ENCODE data around the gene INPP5D. TPM values are rescaled to one million over a fixed set of nuclear protein-coding genes. Genes with fewer than 3 reads are reported as not detected.

The INPP5D gene
- polyA plus RNA-seq, 1 of the 3 experiments (the other 2 are of a cell fraction): 1.3 TPM

GRCh38 chr2:233085839-233086150 is 25.7 kb downstream of the INPP5D start:
- no peaks in the 10 kb centered on the region for H3K79me2 ChIP-seq (ENCODE audit: insufficient read depth)
- CTCF ChIA-PET: no interaction called here
- no peak overlapping the region for H3K4me3 ChIP-seq (ENCODE audit: low read depth in 2 of 2, low read length in 1 of 2)
- no peak overlapping the region for H3K4me2 ChIP-seq
- H3K9ac ChIP-seq: no peak overlapping the region
- no peaks in the 10 kb centered on the region for H3F3A ChIP-seq (replicated peaks; ENCODE audit: insufficient read depth)
- TF ChIP-seq FOXM1 (IDR thresholded peaks at IDR 0.05; ENCODE audit: low read depth): no peak
- TF ChIP-seq SMC3 (IDR thresholded peaks at IDR 0.05; ENCODE audit: low read depth, low read length): no peak
- TF ChIP-seq GATA2 (CRISPR knock-in tag; IDR thresholded peaks at IDR 0.05): no peak
- no peak for TF ChIP-seq PBX3 (IDR thresholded peaks at IDR 0.05)
- no peak for TF ChIP-seq SIN3A (IDR thresholded peaks at IDR 0.05; ENCODE audit: borderline replicate concordance, low read depth, low read length)
- no peak for TF ChIP-seq USF1 (IDR thresholded peaks at IDR 0.05; ENCODE audit: borderline replicate concordance, low read depth)
- TF ChIP-seq CHD2 (IDR thresholded peaks at IDR 0.05; ENCODE audit: low read length, partially characterized antibody): no peak
- no peak for TF ChIP-seq TCF12 (IDR thresholded peaks at IDR 0.05)
- no peak for TF ChIP-seq ZBTB33 (IDR thresholded peaks at IDR 0.05; ENCODE audit: borderline replicate concordance, low read depth)
- TF ChIP-seq TAF1 (IDR thresholded peaks at IDR 0.05; ENCODE audit: borderline replicate concordance, low read depth, low read length): no peak
- TF ChIP-seq TEAD4 (IDR thresholded peaks at IDR 0.05; ENCODE audit: borderline replicate concordance, insufficient read depth): no peak
- no peak for TF ChIP-seq MEF2A (IDR thresholded peaks at IDR 0.05; ENCODE audit: borderline replicate concordance, low read depth)
- no peak for TF ChIP-seq USF2 (IDR thresholded peaks at IDR 0.05; ENCODE audit: borderline replicate concordance, low read depth, low read length)
- no peak for TF ChIP-seq NRF1 (IDR thresholded peaks at IDR 0.05; ENCODE audit: low read depth, low read length)
- no peak for TF ChIP-seq YY1 (IDR thresholded peaks at IDR 0.05; ENCODE audit: low read depth)
- H3K27me3 ChIP-seq (ENCODE audit: insufficient read depth): no peaks in the 10 kb centered on the region; the same call in 1 of the 2 replicates
- no peak for DNase-seq
- no peaks in the 10 kb centered on the region for H3K9me3 ChIP-seq
- POLR2A ChIA-PET: no interaction called here
- H3K9me2 ChIP-seq: no peaks in the 10 kb centered on the region
- WGBS (ENCODE audit: low lambda C conversion rate): 92% methylated on average over 2 of the region's 2 CpGs
- no peak overlapping the region for H2AFZ ChIP-seq (ENCODE audit: low read depth)
- no peaks in the 10 kb centered on the region for H3K36me3 ChIP-seq (replicated peaks in 1 of 2; ENCODE audit: control insufficient read depth in 1 of 2, insufficient read depth in 2 of 2, low read length in 1 of 2)
- no peaks in the 10 kb centered on the region for H4K20me1 ChIP-seq (ENCODE audit: insufficient read depth)
- H3K4me1 ChIP-seq (ENCODE audit: control insufficient read depth in 1 of 2, insufficient read depth in 2 of 2, low read depth in 1 of 2, low read length in 1 of 2): no peaks in the 10 kb centered on the region
- H3K27ac ChIP-seq (ENCODE audit: low read depth in 2 of 2, low read length in 1 of 2): no peak overlapping the region
